ENCODE results near the gene TBC1D9.

Gene TBC1D9

GRCh38 chr4:140756319-140757231, at the start of gene TBC1D9:
TBC1D9 (minus strand) TSS chr4:140756385; CDS start chr4:140756045, 340 bp downstream.
- DNase-seq (ENCODE audit: low spot score), result peak; percentile 60
- no peak for TF ChIP-seq CTCF (IDR thresholded peaks at IDR 0.05; ENCODE audit: extremely low read depth, missing control alignments)

- no peak for DNase-seq (ENCODE audit: low spot score)
- TF ChIP-seq CTCF (IDR thresholded peaks at IDR 0.05; ENCODE audit: extremely low read depth, missing control alignments), result no peak
Measured at GRCh38 chr4:140805293-140805692, 49.1 kb upstream of the TBC1D9 start.

GRCh38 chr4:140802591-140802990, 46.4 kb upstream of the TBC1D9 start:
- no peak for TF ChIP-seq CTCF (IDR thresholded peaks at IDR 0.05; ENCODE audit: extremely low read depth, missing control alignments)
- DNase-seq (ENCODE audit: low spot score), result no peak

- DNase-seq (ENCODE audit: low spot score), result no peak
- no peak for TF ChIP-seq CTCF (IDR thresholded peaks at IDR 0.05; ENCODE audit: extremely low read depth, missing control alignments)
Measured at GRCh38 chr4:140800666-140801065, 44.5 kb upstream of the TBC1D9 start.

GRCh38 chr4:140799686-140800225, 43.6 kb upstream of the TBC1D9 start:
- DNase-seq (ENCODE audit: low spot score), result no peak
- TF ChIP-seq CTCF (IDR thresholded peaks at IDR 0.05; ENCODE audit: extremely low read depth, missing control alignments), result no peak

GRCh38 chr4:140793291-140793690, 37.1 kb upstream of the TBC1D9 start:
- no peak for DNase-seq (ENCODE audit: low spot score)
- TF ChIP-seq CTCF (IDR thresholded peaks at IDR 0.05; ENCODE audit: extremely low read depth, missing control alignments), result no peak

- peak; percentile 33 for DNase-seq (ENCODE audit: low spot score)
- no peak for TF ChIP-seq CTCF (IDR thresholded peaks at IDR 0.05; ENCODE audit: extremely low read depth, missing control alignments)
Measured at GRCh38 chr4:140790765-140791164, 34.6 kb upstream of the TBC1D9 start.
